Measurements from ENCODE around the gene CFAP99.
A peak's percentile ranks its signal among the peaks of the same experiment; 100 is the strongest.

The CFAP99 gene

GRCh38 chr4:2390784-2391421 is 27.9 kb upstream of the CFAP99 start:
- DNase-seq (ENCODE audit: low spot score) = no peak

DNA sequence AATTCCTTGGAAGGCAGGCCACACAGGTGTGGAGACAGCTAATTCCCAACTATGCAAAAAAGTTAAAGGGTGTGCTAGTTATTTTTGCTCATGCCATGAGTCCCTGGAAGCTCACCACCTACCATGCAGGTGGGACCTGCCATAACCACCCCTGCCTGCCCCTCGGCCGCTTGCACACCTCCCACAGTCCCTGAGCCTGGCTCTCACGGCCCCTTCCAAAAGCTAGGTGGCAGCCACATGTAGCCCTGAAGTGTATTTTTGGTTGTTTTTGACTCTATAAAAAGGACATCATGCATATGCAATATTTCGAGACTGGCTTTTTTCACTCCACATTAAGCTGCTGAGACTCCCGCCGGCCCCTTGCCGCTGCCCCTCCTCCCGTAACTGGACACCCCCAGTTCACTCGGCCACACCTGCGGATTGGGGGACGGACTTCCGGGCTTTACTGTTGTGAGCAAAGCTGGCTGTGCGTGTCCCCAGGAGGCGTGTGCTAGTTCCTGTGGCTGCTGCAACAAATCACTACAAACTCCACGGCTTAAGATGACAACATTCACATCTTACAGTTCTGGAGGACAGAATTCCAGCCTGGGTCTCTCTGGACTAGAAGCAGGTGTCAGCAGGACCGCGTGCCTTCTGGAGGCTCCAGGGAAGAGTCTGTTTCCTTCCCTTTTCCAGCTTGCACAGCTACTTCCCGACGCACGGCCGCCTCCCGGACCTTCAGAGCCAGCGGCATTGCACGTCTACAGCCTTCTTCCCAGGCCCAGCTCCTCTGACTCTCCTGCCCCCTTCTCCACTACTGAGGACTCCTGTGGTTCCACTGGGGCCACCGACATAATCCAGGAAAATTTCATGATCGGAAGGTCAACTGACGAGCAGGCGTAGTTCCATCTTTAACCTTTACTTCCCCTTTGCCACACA is 25.1 kb upstream of the CFAP99 start:
- peak; percentile 29 for DNase-seq (ENCODE audit: low spot score)

DNA sequence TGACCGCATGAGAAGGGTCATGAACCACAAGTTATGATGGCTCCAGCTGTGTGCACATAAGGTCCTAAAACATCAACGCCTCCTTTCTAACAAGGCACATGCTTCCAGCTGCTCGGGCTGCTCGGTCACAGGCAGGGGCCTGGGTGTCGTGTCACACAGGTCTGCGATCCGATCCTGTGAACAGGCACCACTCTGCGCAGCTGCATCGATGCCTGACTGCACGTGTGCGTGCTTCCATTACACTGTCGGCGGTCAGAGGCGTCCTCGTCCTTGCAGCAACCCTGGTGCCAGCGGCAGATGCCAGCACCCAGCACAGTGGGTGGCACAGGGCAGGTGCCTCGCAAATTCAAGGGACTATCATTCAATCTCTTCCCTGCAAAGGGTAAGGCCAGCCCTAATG is 24.2 kb upstream of the CFAP99 start:
- no peak for DNase-seq (ENCODE audit: low spot score)

DNA sequence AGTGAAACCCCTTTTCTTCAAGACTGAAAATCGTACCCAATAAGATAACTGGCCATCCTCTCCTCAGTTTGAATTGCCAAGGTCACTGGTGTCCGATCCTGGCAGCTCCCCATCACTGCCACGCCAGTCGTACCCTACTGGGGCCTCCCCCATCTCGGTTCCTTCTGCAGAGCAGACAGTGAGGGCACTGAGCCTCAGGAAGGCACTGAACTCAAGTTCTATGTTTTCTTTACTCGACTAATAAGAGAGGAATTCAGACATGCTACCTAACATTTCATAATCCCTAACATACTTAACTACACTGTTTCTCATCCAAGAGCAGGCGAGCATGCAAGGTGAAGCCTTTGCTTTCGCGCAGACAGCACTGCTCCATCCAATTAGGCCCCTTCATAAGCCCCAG is 23.7 kb upstream of the CFAP99 start:
- peak; percentile 54 for DNase-seq (ENCODE audit: low spot score)

- DNase-seq (ENCODE audit: low spot score) = no peak
Measured at GRCh38 chr4:2395584-2395983, 23.2 kb upstream of the CFAP99 start.

DNA sequence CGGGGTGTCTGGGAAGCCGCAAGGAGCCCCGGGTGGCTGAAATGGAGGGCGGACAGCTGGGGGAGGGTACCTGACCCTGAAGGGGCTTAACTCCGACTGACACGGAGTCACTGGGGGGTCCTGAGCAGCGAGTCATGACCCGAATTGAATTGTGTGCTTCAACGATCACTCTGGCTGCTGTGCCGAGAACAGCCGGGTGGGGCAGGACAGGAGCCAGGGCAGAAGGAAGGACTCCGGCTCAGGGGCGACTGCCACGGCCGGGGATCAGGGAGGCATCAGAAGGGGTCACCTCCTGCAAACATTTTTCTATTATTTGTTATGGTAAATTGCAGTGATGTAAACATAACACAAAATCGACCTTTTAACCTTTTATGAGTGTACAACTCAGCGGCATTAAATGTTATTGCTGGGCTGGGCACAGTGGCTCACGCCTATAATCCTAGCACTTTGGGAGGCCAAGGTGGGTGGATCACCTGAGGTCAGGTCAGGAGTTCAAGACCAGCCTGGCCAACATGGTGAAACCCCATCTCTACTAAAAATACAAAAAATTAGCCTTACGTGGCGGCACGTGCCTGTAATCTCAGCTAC is 21.9 kb upstream of the CFAP99 start:
- DNase-seq (ENCODE audit: low spot score) = no peak

GRCh38 chr4:2397596-2398379 is 21.0 kb upstream of the CFAP99 start:
- no peak for DNase-seq (ENCODE audit: low spot score)

DNA sequence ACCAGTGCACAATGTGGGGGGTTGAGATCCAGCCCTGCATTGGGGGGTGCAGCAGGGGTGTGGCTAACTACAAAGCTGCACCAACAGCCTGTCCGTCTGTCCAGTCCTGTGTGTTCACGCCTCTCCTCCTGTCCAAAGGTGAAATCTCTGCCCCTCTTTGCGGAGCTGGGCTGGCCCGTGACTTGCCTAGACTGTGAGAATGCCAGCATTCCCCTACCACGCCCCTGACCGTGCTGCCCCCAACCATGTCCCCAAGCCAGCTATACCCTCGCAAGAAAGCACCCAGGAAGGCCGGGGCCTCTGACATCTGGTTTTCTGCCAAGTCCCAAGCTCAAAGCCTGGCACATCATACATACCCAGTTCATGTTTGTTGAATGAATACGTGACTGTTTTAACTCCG is 19.5 kb upstream of the CFAP99 start:
- DNase-seq (ENCODE audit: low spot score) = no peak

DNA sequence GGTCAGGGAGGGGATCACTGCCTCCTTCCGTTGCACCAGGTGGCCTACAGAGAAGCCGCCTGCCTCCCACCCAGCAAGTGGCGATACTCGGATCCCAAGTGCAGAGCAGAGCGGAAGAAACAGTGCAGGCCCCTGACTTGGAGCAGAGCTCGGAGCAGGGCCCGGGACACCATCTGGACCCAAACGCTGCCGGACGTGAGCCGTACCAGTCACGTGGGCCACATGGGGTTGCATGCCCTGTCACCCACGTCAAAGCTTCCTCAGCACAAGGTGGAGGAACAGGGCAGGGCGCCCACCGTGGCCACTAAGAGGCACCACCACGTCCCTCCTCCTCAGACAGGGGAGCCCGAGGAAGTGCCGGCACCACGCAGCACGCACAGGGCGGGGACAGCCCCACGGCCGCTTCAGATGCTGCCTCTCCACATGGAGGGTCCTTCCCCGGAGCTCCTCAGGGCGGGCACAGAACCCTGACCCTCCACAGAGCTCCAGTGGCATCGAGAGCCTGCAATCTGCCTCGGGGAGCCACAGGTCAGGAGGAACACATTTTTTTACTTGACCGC is 19.0 kb upstream of the CFAP99 start:
- no peak for DNase-seq (ENCODE audit: low spot score)

- no peak for DNase-seq (ENCODE audit: low spot score)
Measured at GRCh38 chr4:2400841-2401609, 17.7 kb upstream of the CFAP99 start.

DNA sequence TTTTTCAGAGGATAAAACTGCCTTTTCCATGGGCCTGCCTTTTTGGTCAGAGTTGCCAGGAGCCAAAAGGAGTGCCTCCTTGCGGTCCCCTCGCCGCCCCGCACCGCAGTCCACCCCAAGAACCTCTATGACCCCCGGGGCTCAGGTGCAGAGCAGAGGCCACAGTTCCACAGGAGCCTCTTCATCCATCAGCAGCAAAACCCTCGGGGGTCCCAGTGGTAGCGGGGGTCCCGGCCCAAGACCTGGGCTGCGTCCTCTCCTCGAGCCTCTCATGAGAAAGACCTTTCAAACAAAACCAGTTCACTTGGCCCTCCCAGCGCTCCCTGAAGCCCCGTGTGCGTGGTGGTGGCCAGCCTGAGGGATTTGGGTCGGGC is 17.2 kb upstream of the CFAP99 start:
- DNase-seq (ENCODE audit: low spot score) = no peak

GRCh38 chr4:2402048-2402842 is 16.5 kb upstream of the CFAP99 start:
- DNase-seq (ENCODE audit: low spot score) = peak; percentile 68

- DNase-seq (ENCODE audit: low spot score) = no peak
Measured at GRCh38 chr4:2402941-2403340, 15.8 kb upstream of the CFAP99 start.

GRCh38 chr4:2406406-2406805 is 12.3 kb upstream of the CFAP99 start:
- no peak for DNase-seq (ENCODE audit: low spot score)

- DNase-seq (ENCODE audit: low spot score) = no peak
Measured at GRCh38 chr4:2406920-2407319, 11.8 kb upstream of the CFAP99 start.

GRCh38 chr4:2407991-2408342 is 10.8 kb upstream of the CFAP99 start:
- no peak for DNase-seq (ENCODE audit: low spot score)

DNA sequence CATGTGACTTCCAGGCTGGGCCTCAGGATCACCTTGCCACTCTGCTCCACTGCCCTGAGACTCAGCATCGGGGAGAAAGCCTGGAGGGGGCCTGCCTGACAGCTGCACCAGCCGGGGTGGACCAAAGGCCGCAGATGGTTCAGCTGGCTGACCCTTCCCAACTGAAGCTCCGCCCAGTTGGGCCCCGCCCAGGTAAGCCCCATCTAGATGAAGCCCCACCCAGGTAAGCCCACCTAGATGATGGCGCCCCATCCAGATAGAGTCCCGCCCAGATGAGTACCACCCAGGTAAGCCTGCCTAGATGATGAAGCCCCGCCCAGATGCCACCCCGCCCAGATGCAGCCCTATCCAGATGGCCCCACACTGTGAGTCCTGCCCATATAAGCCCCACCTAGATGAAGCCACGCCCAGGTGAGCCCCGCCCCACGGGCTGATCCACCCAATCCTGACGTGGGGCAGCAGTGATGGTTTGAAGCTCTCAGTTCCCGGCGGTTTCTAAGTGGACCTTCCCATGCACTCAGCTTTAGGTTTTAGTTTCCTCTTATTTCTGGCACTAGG is 10.3 kb upstream of the CFAP99 start:
- DNase-seq (ENCODE audit: low spot score) = no peak

DNA sequence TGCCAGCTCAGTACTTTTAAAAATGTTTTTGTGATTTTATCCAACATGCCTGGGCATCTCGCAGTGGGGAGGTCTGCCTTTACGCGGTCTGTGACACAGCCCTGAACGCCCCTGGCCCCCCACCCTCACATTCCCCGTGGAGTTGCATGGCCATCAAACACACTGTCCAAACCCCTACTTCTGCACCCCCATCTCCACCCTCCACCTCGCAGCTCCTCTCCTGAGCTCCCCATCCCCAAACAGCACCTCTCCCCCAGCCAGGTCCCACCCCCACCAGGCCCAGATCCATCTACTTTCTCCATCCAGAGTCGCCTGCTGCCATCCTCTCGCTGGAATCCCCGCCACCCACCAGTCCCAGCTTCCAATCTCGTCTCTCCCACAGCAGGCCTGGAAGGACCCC is 9.8 kb upstream of the CFAP99 start:
- no peak for DNase-seq (ENCODE audit: low spot score)

GRCh38 chr4:2409381-2409783 is 9.4 kb upstream of the CFAP99 start:
- no peak for DNase-seq (ENCODE audit: low spot score)

DNA sequence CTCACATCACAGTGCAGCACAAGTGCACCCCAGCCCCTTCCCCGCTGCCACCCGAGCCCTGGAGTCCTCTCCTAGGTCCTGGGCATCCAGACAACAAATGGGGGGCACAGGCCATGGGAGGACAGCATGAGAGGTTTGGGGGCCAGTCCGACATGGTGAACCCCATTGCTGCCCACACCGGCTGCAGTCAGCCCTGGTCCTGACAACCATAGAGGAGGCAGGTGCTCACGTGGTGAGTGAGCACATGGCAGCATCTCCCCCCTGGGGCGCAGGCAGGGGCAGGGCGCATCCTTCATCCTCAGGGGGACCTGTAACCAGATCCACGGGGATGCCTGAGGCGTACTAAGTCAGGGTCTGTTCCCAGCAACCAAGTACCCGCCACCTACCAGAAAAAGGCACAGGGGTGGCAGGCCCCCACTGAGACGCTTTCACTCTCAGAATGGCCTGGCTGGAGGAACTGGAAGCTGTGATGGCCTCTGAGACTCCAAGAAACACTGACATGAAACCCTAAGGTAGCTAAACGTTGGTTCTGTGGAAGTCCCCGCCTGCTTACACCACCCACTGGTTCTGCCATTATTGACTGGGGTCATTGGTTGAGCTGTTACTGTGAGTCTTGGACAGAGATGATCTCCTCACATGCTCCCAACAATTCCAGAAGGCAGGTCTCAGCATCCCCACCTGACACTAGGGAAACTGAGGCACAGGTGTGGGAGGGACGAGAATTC is 6.8 kb upstream of the CFAP99 start:
- DNase-seq (ENCODE audit: low spot score) = no peak

Measured in kidney tubule cell (primary cell).